Neural progenitor cell (in vitro differentiated cells): Measurements from ENCODE around the gene GLI1. TPM values are rescaled to one million over a fixed set of nuclear protein-coding genes. Genes with fewer than 3 reads are reported as not detected.

ENCODE experiments used
- DNase-seq: peaks from one replicate; pipeline ENCODE4 v3.0.0-alpha.2; 2016; ENCODE audit warnings: low spot score
- H2AFZ ChIP-seq: fragments of 200-600 bp; sonication (generic); replicated peaks from 2 replicates; pipeline ENCODE4 v1.6.1; 2016; ENCODE audit warnings: antibody characterized with exemption
- H3F3A ChIP-seq: fragments of 200-600 bp; sonication (generic); 2 replicates; pipeline ENCODE4 v1.6.1; 2016; ENCODE audit warnings: antibody characterized with exemption, low read depth
- H3K27ac ChIP-seq: fragments of 200-600 bp; sonication (generic); 2 replicates; pipeline ENCODE4 v1.5.1; 2016; ENCODE audit warnings: mild to moderate bottlenecking
- H3K27me3 ChIP-seq: fragments of 200-600 bp; sonication (generic); 2 replicates; pipeline ENCODE4 v1.6.1; 2016; ENCODE audit warnings: mild to moderate bottlenecking, moderate library complexity
- H3K36me3 ChIP-seq: fragments of 200-600 bp; sonication (generic); 2 replicates; pipeline ENCODE4 v1.5.1; 2016
- H3K4me1 ChIP-seq: fragments of 200-600 bp; sonication (generic); 2 replicates; pipeline ENCODE4 v1.6.1; 2016; ENCODE audit warnings: mixed run types
- H3K4me2 ChIP-seq: fragments of 200-600 bp; sonication (generic); 2 replicates; pipeline ENCODE4 v1.6.1; 2016
- H3K4me3 ChIP-seq: fragments of 200-600 bp; sonication (generic); 2 replicates; pipeline ENCODE4 v1.5.1; 2016
- H3K79me2 ChIP-seq: fragments of 200-600 bp; sonication (generic); 2 replicates; pipeline ENCODE4 v1.6.1; 2016; ENCODE audit warnings: low read depth
- H3K9ac ChIP-seq: fragments of 200-600 bp; sonication (generic); 2 replicates; pipeline ENCODE4 v1.6.1; 2016
- H3K9me3 ChIP-seq: fragments of 200-600 bp; sonication (generic); 2 replicates; pipeline ENCODE4 v1.5.1; 2016; ENCODE audit warnings: low read depth
- H4K20me1 ChIP-seq: fragments of 200-600 bp; sonication (generic); 2 replicates; pipeline ENCODE4 v1.6.1; 2016; ENCODE audit warnings: low read depth
- H3K27ac Mint-ChIP-seq: 3 replicates; pipeline ENCODE4 v1.8.0; 2021; ENCODE audit warnings: mixed read lengths
- H3K27me3 Mint-ChIP-seq: 2 replicates; pipeline ENCODE4 v1.8.0; 2022; ENCODE audit warnings: low read depth, mild to moderate bottlenecking, inconsistent platforms, moderate library complexity, mixed read lengths; ENCODE audit not compliant: insufficient read depth
- H3K36me3 Mint-ChIP-seq: 3 replicates; pipeline ENCODE4 v1.8.0; 2021; ENCODE audit warnings: mixed read lengths
- H3K4me1 Mint-ChIP-seq: 3 replicates; pipeline ENCODE4 v1.8.0; 2021; ENCODE audit warnings: mixed read lengths
- H3K4me3 Mint-ChIP-seq: 3 replicates; pipeline ENCODE4 v1.8.0; 2021; ENCODE audit warnings: mild to moderate bottlenecking, moderate library complexity, mixed read lengths
- H3K9me3 Mint-ChIP-seq: 3 replicates; pipeline ENCODE4 v1.8.0; 2020; ENCODE audit warnings: mixed read lengths
- EZH2 ChIP-seq: fragments of 200-600 bp; sonication (generic); IDR thresholded peaks from 2 replicates; pipeline ENCODE4 v1.6.1; 2017; ENCODE audit warnings: antibody characterized with exemption, mild to moderate bottlenecking, moderate library complexity
- EZH2phosphoT487 ChIP-seq: fragments of 200-600 bp; sonication (generic); IDR thresholded peaks from 2 replicates; pipeline ENCODE4 v1.6.1; 2017; ENCODE audit warnings: antibody characterized with exemption
- microRNA counts: library from miRNA; unstranded; fragments of <30 nt; microRNA quantifications from one replicate; lab custom pipeline; 2016
- microRNA-seq: library from miRNA; unstranded; fragments of <30 nt; microRNA quantifications from one replicate; pipeline ENCODE4, GENCODE V29; 2016
- small RNA-seq: library from RNA; depleted of rRNA; stranded (forward); fragments of <200 nt; gene quantifications from one replicate; pipeline ENCODE3, GENCODE V24; 2015
- total RNA-seq: library from RNA; depleted of rRNA; stranded (reverse); fragments of >200 nt; gene quantifications from 2 replicates; pipeline ENCODE4 v1.2.3, GENCODE V29; 2015; ENCODE audit warnings: low replicate concordance
- TF ChIP-seq, protein P1 (sequence below): fragments of 200-600 bp; sonication (generic); IDR thresholded peaks from 2 replicates; pipeline ENCODE4 v1.5.1; 2017; ENCODE audit warnings: antibody characterized with exemption, mild to moderate bottlenecking

The GLI1 gene
- total RNA-seq, 1 donor from 2014 or later: 0.71 TPM

GRCh38 chr12:57521525-57522010 lies 62.0 kb downstream of the GLI1 start:
- H4K20me1 ChIP-seq: peaks cover 53% of the 10 kb centered on the region

More at GRCh38 chr12:57521525-57522010, 62.0 kb downstream of the GLI1 start:
- Histone ChIP-seq H3K36me3 (no peaks in the 10 kb centered on the region), H3F3A (peaks cover 64% of the 10 kb centered on the region), H2AFZ (no peak overlapping the region), H3K4me2 (peak overlapping the region; percentile 64), H3K9ac (no peak overlapping the region), H3K27ac (peak overlapping the region; percentile 73), H3K27me3 (no peaks in the 10 kb centered on the region), H3K4me1 (peaks cover 33% of the 10 kb centered on the region), H3K79me2 (peaks cover 24% of the 10 kb centered on the region), H3K4me3 (peak overlapping the region; percentile 87), H3K9me3 (no peaks in the 10 kb centered on the region)
- no peaks in the 10 kb centered on the region for H3K9me3 Mint-ChIP-seq
- peaks cover 53% of the 10 kb centered on the region for H3K4me1 Mint-ChIP-seq
- TF ChIP-seq, protein P1, sequence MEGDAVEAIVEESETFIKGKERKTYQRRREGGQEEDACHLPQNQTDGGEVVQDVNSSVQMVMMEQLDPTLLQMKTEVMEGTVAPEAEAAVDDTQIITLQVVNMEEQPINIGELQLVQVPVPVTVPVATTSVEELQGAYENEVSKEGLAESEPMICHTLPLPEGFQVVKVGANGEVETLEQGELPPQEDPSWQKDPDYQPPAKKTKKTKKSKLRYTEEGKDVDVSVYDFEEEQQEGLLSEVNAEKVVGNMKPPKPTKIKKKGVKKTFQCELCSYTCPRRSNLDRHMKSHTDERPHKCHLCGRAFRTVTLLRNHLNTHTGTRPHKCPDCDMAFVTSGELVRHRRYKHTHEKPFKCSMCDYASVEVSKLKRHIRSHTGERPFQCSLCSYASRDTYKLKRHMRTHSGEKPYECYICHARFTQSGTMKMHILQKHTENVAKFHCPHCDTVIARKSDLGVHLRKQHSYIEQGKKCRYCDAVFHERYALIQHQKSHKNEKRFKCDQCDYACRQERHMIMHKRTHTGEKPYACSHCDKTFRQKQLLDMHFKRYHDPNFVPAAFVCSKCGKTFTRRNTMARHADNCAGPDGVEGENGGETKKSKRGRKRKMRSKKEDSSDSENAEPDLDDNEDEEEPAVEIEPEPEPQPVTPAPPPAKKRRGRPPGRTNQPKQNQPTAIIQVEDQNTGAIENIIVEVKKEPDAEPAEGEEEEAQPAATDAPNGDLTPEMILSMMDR: peak; percentile 4
- TF ChIP-seq EZH2: peak; percentile 6
- TF ChIP-seq EZH2phosphoT487: no peak
- peak; percentile 78 for DNase-seq
- H3K27me3 Mint-ChIP-seq: peaks cover 15% of the 10 kb centered on the region
- peak overlapping the region; percentile 98 for H3K4me3 Mint-ChIP-seq
- H3K27ac Mint-ChIP-seq: peak overlapping the region; percentile 87
- peaks cover 18% of the 10 kb centered on the region for H3K36me3 Mint-ChIP-seq

MicroRNAs encoded within 50 kb of the gene (microRNA counts, 767-probe panel; counts per million panel counts)
- 460 counts per million, percentile 90 among the panel's probes with 10 or more counts for microRNA hsa-miR-616-3p (lab: Ali Mortazavi, UCI)

Small RNAs within 50 kb of the gene (microRNA-seq; reads per million reads assigned to microRNA genes)
- gene MIR616 (not detected), gene MIR6758 (not detected)

Small RNAs within 50 kb of the gene (small RNA-seq; reads per million reads assigned to genes)
- gene MIR616 (not detected), gene RNU6-879P (not detected)

Other genes with a start within 250 kb of the GLI1 start
- gene NXPH4, start 243.0 kb upstream of the GLI1 start, total RNA-seq: 0.28 TPM in 1 of 2 replicates, not detected in the other
- 90.2 and 166 TPM in 2 replicates for gene SHMT2, start 230.1 kb upstream of the GLI1 start, total RNA-seq
- 1.1 and 5.1 TPM in 2 replicates for gene STAC3, start 208.6 kb upstream of the GLI1 start, total RNA-seq
- gene R3HDM2, start 28.7 kb upstream of the GLI1 start, total RNA-seq: 29.9 and 40.0 TPM in 2 replicates
- 0.06 TPM in 1 of 2 replicates, not detected in the other for gene INHBC, start 25.0 kb upstream of the GLI1 start, total RNA-seq
- 2.6 TPM in 1 of 2 replicates, not detected in the other for gene INHBE, start 4.5 kb upstream of the GLI1 start, total RNA-seq
- gene ARHGAP9, start 20.1 kb downstream of the GLI1 start, total RNA-seq: 0.62 TPM in 1 of 2 replicates, not detected in the other
- gene MARS1, start 28.3 kb downstream of the GLI1 start, total RNA-seq: 109 and 116 TPM in 2 replicates
- 2.3 and 4.3 TPM in 2 replicates for gene DDIT3, start 60.7 kb downstream of the GLI1 start, total RNA-seq
- 3.6 and 5.4 TPM in 2 replicates for gene MBD6, start 63.0 kb downstream of the GLI1 start, total RNA-seq
- gene DCTN2, start 87.4 kb downstream of the GLI1 start, total RNA-seq: 147 and 192 TPM in 2 replicates
- gene KIF5A, start 90.3 kb downstream of the GLI1 start, total RNA-seq: 7.9 and 8.6 TPM in 2 replicates
- gene PIP4K2C, start 131.4 kb downstream of the GLI1 start, total RNA-seq: 15.5 and 23.4 TPM in 2 replicates
- 56.4 and 67.9 TPM in 2 replicates for gene DTX3, start 145.0 kb downstream of the GLI1 start, total RNA-seq
- 17.3 and 27.3 TPM in 2 replicates for gene ARHGEF25, start 151.7 kb downstream of the GLI1 start, total RNA-seq
- 0.28 and 1.1 TPM in 2 replicates for gene B4GALNT1, start 173.4 kb downstream of the GLI1 start, total RNA-seq
- gene OS9, start 234.3 kb downstream of the GLI1 start, total RNA-seq: 107 and 113 TPM in 2 replicates